Caco-2 (cell line): ENCODE results near the gene DOLPP1. TPM values are rescaled to one million over a fixed set of nuclear protein-coding genes. Genes with fewer than 3 reads are reported as not detected.

Source experiments
- BruUV-seq: library from RNA; stranded (reverse); fragments of 400-500 nt; replicated peaks from 2 replicates; lab custom pipeline; 2021; lab: Mats Ljungman, UMichigan
- CTCF ChIA-PET: fragments of 300-600 bp; sonication (Branson Sonifier 250); formaldehyde crosslinking; loops from one replicate; lab custom pipeline; 2022; ENCODE audit warnings: antibody characterized with exemption; lab: Charles Lee
- POLR2A ChIA-PET: fragments of 300-600 bp; sonication (Branson Sonifier 250); formaldehyde crosslinking; loops from one replicate; lab custom pipeline; 2022; ENCODE audit warnings: antibody characterized with exemption; lab: Charles Lee
- DNase-seq, 2 experiments: peaks; one replicate each; pipeline versions ENCODE4 v3.0.0 to v3.0.0-alpha.2; 2020 to 2022
- H3K27me3 ChIP-seq: replicated peaks from 2 replicates; pipeline ENCODE4 v1.6.0; 2011; ENCODE audit warnings: low read length; ENCODE audit not compliant: control insufficient read depth, insufficient read depth
- H3K36me3 ChIP-seq: 2 replicates; pipeline ENCODE4 v1.5.1; 2011; ENCODE audit warnings: low read length; ENCODE audit not compliant: control insufficient read depth, insufficient read depth
- H3K4me1 ChIP-seq: fragments of 250-450 bp; sonication (Bioruptor Pico); 2 replicates; pipeline ENCODE4 v1.5.1; 2020; ENCODE audit warnings: mild to moderate bottlenecking
- H3K4me3 ChIP-seq: 2 replicates; pipeline ENCODE4 v1.5.1; 2011; ENCODE audit warnings: low read depth, mild to moderate bottlenecking, control low read depth, low read length
- H3K9me3 ChIP-seq: fragments of 250-450 bp; sonication (Bioruptor Pico); 2 replicates; pipeline ENCODE4 v1.5.1; 2020; ENCODE audit warnings: mild to moderate bottlenecking, moderate library complexity
- H3K27ac Mint-ChIP-seq: one replicate; pipeline ENCODE4 v1.8.0; 2022; ENCODE audit warnings: mixed read lengths; ENCODE audit not compliant: unreplicated experiment
- H3K27me3 Mint-ChIP-seq: one replicate; pipeline ENCODE4 v1.8.0; 2022; ENCODE audit warnings: mixed read lengths; ENCODE audit not compliant: insufficient read depth, unreplicated experiment
- H3K36me3 Mint-ChIP-seq: one replicate; pipeline ENCODE4 v1.8.0; 2022; ENCODE audit warnings: mild to moderate bottlenecking, mixed read lengths; ENCODE audit not compliant: insufficient read depth, unreplicated experiment
- H3K4me1 Mint-ChIP-seq: one replicate; pipeline ENCODE4 v1.8.0; 2022; ENCODE audit warnings: low read depth, mixed read lengths; ENCODE audit not compliant: unreplicated experiment
- H3K4me3 Mint-ChIP-seq: one replicate; pipeline ENCODE4 v1.8.0; 2022; ENCODE audit warnings: mild to moderate bottlenecking, moderate library complexity, mixed read lengths; ENCODE audit not compliant: unreplicated experiment
- H3K9me3 Mint-ChIP-seq: one replicate; pipeline ENCODE4 v1.8.0; 2022; ENCODE audit warnings: mixed read lengths; ENCODE audit not compliant: unreplicated experiment
- CTCF ChIP-seq, 2 experiments: fragments of 200-600 bp in 1 of 2; IDR thresholded peaks; 1 replicate in 1 of 2; 2 replicates in 1 of 2; pipeline versions ENCODE4 v1.5.1 to v1.8.0; 2011 to 2022; ENCODE audit warnings: antibody characterized with exemption in 1 of 2, control low read depth in 1 of 2, inconsistent platforms in 1 of 2, low read depth in 1 of 2, low read length in 1 of 2, mild to moderate bottlenecking in 1 of 2, moderate library complexity in 1 of 2; ENCODE audit not compliant: insufficient read depth in 1 of 2, severe bottlenecking in 1 of 2, unreplicated experiment in 1 of 2
- intact Hi-C: fragments of 100-400 bp; cut with micrococcal nuclease; formaldehyde crosslinking; loops from one replicate; pipeline ENCODE4 v1.10.0; 2022; ENCODE audit not compliant: unreplicated experiment
- total RNA-seq: library from RNA; stranded (reverse); gene quantifications from 2 replicates; pipeline ENCODE4 v1.2.3, GENCODE V29; 2022

Gene DOLPP1
- total RNA-seq, 1 experiment from 2014 or later: 45.1 TPM

DNA sequence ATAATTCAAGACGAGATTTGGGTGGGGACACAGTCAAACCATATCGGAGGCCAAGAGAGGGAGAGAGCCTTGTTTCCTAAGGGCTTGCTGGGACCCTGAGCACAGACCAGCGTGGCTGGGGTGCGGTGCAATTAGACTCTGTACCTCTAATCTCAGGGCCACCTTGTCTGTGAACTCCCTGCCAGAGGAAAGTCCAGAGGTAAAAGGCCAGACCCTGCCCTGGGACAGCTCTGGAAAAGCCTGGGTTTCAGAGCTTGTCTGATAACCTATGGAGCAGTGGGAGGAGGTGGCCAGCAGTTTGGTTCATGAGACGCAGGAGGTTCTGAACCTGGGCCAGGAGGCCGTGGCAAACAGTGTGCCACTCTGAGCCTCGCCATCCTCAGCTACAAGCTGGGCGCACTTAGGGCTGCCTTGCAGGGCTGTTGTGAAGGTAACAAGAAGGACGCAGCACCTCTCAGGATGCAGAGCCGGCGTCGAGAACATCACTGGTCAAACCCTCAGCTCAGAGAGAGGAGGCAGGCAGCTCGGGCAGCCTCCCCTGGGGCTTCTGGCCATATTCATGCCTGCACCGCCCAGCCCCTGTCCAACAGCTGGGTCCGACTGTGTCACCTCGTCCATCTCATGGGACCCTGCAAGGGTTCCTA lies 4.8 kb upstream of the DOLPP1 start:
- H3K9me3 Mint-ChIP-seq: no peaks in the 10 kb centered on the region
- POLR2A ChIA-PET: no interaction called here
- H3K27me3 Mint-ChIP-seq: no peaks in the 10 kb centered on the region
- Histone ChIP-seq H3K27me3 (no peaks in the 10 kb centered on the region), H3K36me3 (no peaks in the 10 kb centered on the region), H3K4me3 (no peak overlapping the region), H3K9me3 (no peaks in the 10 kb centered on the region), H3K4me1 (peaks cover 8% of the 10 kb centered on the region; the same call in 1 of the 2 replicates)
- TF ChIP-seq CTCF (IDR thresholded peaks at IDR 0.05; ENCODE audit: insufficient read depth in 1 of 2, low read depth in 1 of 2, low read length in 1 of 2, severe bottlenecking in 1 of 2, unreplicated experiment in 1 of 2): no peak
- H3K36me3 Mint-ChIP-seq: peaks cover 9% of the 10 kb centered on the region
- H3K4me3 Mint-ChIP-seq: no peak overlapping the region
- no peaks in the 10 kb centered on the region for H3K4me1 Mint-ChIP-seq
- BruUV-seq: no TSS peak
- peak in 1 of 2 experiments; percentile 39 for DNase-seq
- intact Hi-C loops: no loop called here
- H3K27ac Mint-ChIP-seq: no peak overlapping the region
- CTCF ChIA-PET: no interaction called here

- H3K27ac Mint-ChIP-seq: no peak overlapping the region
- POLR2A ChIA-PET: no interaction called here
- CTCF ChIA-PET: no interaction called here
Measured at GRCh38 chr9:129076640-129077037, 4.3 kb upstream of the DOLPP1 start.

DNA sequence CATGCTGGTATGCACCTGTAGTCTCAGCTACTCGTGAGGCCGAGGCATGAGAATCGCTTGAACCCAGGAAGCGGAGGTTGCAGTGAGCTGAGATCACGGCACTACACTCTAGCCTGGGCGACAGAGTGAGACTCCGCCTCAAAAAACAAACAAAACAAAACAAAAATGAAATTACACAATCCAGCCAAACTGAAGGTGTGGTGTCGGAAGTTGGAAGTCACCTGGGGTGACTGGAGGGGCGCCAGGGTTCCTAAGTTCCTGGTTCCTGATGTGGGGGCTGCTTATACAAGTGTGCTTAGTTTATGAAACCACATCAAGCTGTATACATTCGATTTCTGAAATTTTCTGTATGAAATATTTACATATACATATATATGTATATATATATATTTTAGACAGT lies 3.7 kb upstream of the DOLPP1 start:
- POLR2A ChIA-PET: no interaction called here
- Mint-ChIP-seq H3K36me3 (peaks cover 13% of the 10 kb centered on the region), H3K4me1 (no peaks in the 10 kb centered on the region), H3K27ac (no peak overlapping the region), H3K27me3 (no peaks in the 10 kb centered on the region), H3K9me3 (no peaks in the 10 kb centered on the region), H3K4me3 (no peak overlapping the region)
- no peaks in the 10 kb centered on the region for H3K36me3 ChIP-seq
- CTCF ChIA-PET: no interaction called here
- no peak for TF ChIP-seq CTCF (IDR thresholded peaks at IDR 0.05; ENCODE audit: insufficient read depth in 1 of 2, low read depth in 1 of 2, low read length in 1 of 2, severe bottlenecking in 1 of 2, unreplicated experiment in 1 of 2)
- BruUV-seq: no TSS peak
- intact Hi-C loops: no loop called here
- DNase-seq: no peak
- H3K27me3 ChIP-seq: no peaks in the 10 kb centered on the region
- no peak overlapping the region for H3K4me3 ChIP-seq
- peaks cover 11% of the 10 kb centered on the region; the same call in 1 of the 2 replicates for H3K4me1 ChIP-seq
- no peaks in the 10 kb centered on the region for H3K9me3 ChIP-seq

More at GRCh38 chr9:129076640-129077037, 4.3 kb upstream of the DOLPP1 start:
- TF ChIP-seq CTCF (IDR thresholded peaks at IDR 0.05; ENCODE audit: insufficient read depth in 1 of 2, low read depth in 1 of 2, low read length in 1 of 2, severe bottlenecking in 1 of 2, unreplicated experiment in 1 of 2): no peak
- Histone ChIP-seq H3K9me3 (no peaks in the 10 kb centered on the region), H3K27me3 (no peaks in the 10 kb centered on the region), H3K4me1 (peaks cover 8% of the 10 kb centered on the region; the same call in 1 of the 2 replicates), H3K36me3 (no peaks in the 10 kb centered on the region), H3K4me3 (no peak overlapping the region)
- Mint-ChIP-seq H3K4me1 (no peaks in the 10 kb centered on the region), H3K36me3 (peaks cover 13% of the 10 kb centered on the region), H3K9me3 (no peaks in the 10 kb centered on the region), H3K27me3 (no peaks in the 10 kb centered on the region), H3K4me3 (no peak overlapping the region)
- no TSS peak for BruUV-seq
- intact Hi-C loops: no loop called here
- DNase-seq: no peak
